NCI-H748 (cell line): Measurements from ENCODE around the gene TUBB3.
"Not testable (repeated sequence)": the region's sequence is repeated elsewhere in the genome, so short reads cannot be mapped to it uniquely, and the experiment has no call there.

Experiments
- DNase-seq: peaks from one replicate; lab custom pipeline; 2025; ENCODE audit not compliant: unreplicated experiment; lab: John Stamatoyannopoulos, UW

Gene TUBB3

GRCh38 chr16:89922884-89923639 is at the start of gene TUBB3:
TSS of gene TUBB3 (plus strand) at chr16:89923342. CDS start at chr16:89923402, 60 bp downstream.
- peak; percentile 86 for DNase-seq

GRCh38 chr16:89873972-89874689 is 49.0 kb upstream of the TUBB3 start:
- peak; percentile 88 for DNase-seq

- DNase-seq, result not testable (repeated sequence)
Observed at GRCh38 chr16:89879123-89879522, 44.0 kb upstream of the TUBB3 start.

GRCh38 chr16:89880477-89881367 is 42.4 kb upstream of the TUBB3 start:
- no peak for DNase-seq

- no peak for DNase-seq
Observed at GRCh38 chr16:89881368-89881730, 41.8 kb upstream of the TUBB3 start.

- DNase-seq, result no peak
Observed at GRCh38 chr16:89883346-89884040, 39.6 kb upstream of the TUBB3 start.

GRCh38 chr16:89884041-89884421 is 39.1 kb upstream of the TUBB3 start:
- DNase-seq, result no peak

GRCh38 chr16:89887243-89887642 is 35.9 kb upstream of the TUBB3 start:
- DNase-seq, result no peak

- no peak for DNase-seq
Observed at GRCh38 chr16:89890200-89890599, 32.9 kb upstream of the TUBB3 start.

GRCh38 chr16:89890886-89891657 is 32.1 kb upstream of the TUBB3 start:
- no peak for DNase-seq

- no peak for DNase-seq
Observed at GRCh38 chr16:89892055-89892630, 31.0 kb upstream of the TUBB3 start.

GRCh38 chr16:89892635-89893034 is 30.5 kb upstream of the TUBB3 start:
- DNase-seq, result no peak

- DNase-seq, result no peak
Observed at GRCh38 chr16:89893642-89894548, 29.2 kb upstream of the TUBB3 start.

GRCh38 chr16:89895482-89896250 is 27.5 kb upstream of the TUBB3 start:
- DNase-seq, result no peak

- no peak for DNase-seq
Observed at GRCh38 chr16:89897204-89897603, 25.9 kb upstream of the TUBB3 start.

GRCh38 chr16:89898201-89898967 is 24.8 kb upstream of the TUBB3 start:
- DNase-seq, result no peak

GRCh38 chr16:89899879-89900481 is 23.2 kb upstream of the TUBB3 start:
- DNase-seq, result no peak
